ENCODE data around the gene EYS.

Gene EYS

DNA sequence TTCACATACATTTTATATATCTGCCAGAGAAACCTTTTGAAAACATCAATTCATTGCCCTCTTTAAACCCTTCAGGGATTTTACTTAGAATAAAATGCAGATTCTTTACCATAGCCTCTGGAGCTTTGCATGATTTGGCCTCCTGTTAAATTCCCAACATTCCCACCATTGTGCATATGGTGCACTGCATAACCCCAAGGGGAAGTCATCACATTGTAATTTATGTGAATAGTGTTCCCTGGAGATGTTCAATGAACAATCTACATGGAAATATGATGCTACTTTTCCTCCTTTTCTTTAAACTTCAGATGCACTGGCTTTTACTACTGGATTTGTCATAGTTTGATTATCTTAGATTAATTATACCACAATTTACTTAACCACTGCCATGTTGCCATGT, 1976.7 kb downstream of the EYS start:
- H3K9me3 ChIP-seq (ENCODE audit: low read length) = no peaks in the 10 kb centered on the region
- H3K4me1 ChIP-seq (ENCODE audit: insufficient read depth, low read length) = no peaks in the 10 kb centered on the region
- no peak overlapping the region for H3K4me3 ChIP-seq (ENCODE audit: low read length)
- H3K36me3 ChIP-seq (ENCODE audit: insufficient read depth, low read length) = no peaks in the 10 kb centered on the region
- H3K27me3 ChIP-seq (ENCODE audit: insufficient read depth, low read length) = no peaks in the 10 kb centered on the region
- no peak overlapping the region for H2AFZ ChIP-seq (ENCODE audit: low read depth, low read length)

DNA sequence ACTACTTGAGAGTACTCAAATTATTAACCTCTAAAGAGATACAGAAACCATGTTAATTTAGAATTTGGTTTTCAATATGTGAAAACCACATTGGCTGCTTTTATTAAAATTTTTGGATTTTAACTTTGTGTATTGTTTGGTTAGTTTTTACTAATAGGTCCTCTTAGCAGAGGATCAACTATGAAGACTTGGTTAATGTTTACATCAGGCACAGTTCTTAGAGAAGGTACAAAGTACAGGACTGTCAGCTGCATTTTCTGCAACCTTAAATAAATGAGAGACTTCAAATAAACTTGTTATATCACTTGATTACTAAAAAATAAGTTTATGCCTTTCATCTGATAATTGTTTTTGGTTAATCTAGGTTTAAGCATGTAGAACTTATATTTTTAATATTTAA, 1982.3 kb downstream of the EYS start:
- H2AFZ ChIP-seq (ENCODE audit: low read depth, low read length) = no peak overlapping the region
- H3K36me3 ChIP-seq (ENCODE audit: insufficient read depth, low read length) = no peaks in the 10 kb centered on the region
- no peaks in the 10 kb centered on the region for H3K27me3 ChIP-seq (ENCODE audit: insufficient read depth, low read length)
- H3K9me3 ChIP-seq (ENCODE audit: low read length) = no peaks in the 10 kb centered on the region
- no peak overlapping the region for H3K4me3 ChIP-seq (ENCODE audit: low read length)
- H3K4me1 ChIP-seq (ENCODE audit: insufficient read depth, low read length) = no peaks in the 10 kb centered on the region

DNA sequence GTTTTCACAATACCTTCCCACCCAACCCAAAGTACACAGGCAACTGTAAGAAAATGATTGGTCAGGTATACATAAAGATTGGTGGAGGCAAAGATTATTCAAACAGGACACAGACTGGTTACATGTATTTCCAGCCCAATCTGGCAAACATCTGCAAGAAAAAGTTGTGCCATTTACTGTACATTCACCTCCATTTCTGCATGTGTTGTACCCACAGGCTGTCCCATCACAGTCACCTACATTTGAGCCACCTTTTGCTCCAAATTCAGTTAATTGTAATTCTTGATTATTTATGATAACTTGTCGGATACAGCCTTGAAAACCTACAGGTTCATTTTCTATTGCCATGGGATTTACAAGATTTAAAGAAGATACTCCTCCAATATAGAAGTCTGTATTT, 1985.8 kb downstream of the EYS start:
- Histone ChIP-seq H3K9me3 (ENCODE audit: low read length) (no peaks in the 10 kb centered on the region), H3K36me3 (ENCODE audit: insufficient read depth, low read length) (peaks cover under 1% of the 10 kb centered on the region), H2AFZ (ENCODE audit: low read depth, low read length) (no peak overlapping the region), H3K27me3 (ENCODE audit: insufficient read depth, low read length) (no peaks in the 10 kb centered on the region), H3K4me1 (ENCODE audit: insufficient read depth, low read length) (no peaks in the 10 kb centered on the region), H3K4me3 (ENCODE audit: low read length) (no peak overlapping the region)

DNA sequence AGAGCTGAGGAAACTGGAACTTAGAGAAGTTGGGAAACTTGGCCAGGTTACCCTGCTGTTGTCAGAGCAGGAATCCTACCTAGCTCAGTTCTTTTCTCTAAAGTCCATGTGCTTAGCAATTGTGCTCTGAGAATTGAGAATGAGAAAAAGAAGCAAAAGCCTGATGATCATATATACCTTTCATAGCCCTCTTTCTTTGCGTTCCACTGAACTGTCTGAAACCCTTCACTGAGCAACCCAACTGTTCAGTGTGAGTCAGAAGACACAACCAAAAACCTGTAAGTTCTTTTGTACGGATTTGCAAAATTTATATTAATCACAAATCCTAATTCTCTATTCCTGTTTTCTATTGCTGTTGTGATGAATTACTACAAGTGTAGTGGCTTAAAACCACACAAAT, 1990.9 kb downstream of the EYS start:
- Histone ChIP-seq H3K9me3 (ENCODE audit: low read length) (no peaks in the 10 kb centered on the region), H3K4me1 (ENCODE audit: insufficient read depth, low read length) (no peaks in the 10 kb centered on the region), H3K4me3 (ENCODE audit: low read length) (no peak overlapping the region), H3K36me3 (ENCODE audit: insufficient read depth, low read length) (peaks cover 31% of the 10 kb centered on the region), H3K27me3 (ENCODE audit: insufficient read depth, low read length) (no peaks in the 10 kb centered on the region), H2AFZ (ENCODE audit: low read depth, low read length) (no peak overlapping the region)

DNA sequence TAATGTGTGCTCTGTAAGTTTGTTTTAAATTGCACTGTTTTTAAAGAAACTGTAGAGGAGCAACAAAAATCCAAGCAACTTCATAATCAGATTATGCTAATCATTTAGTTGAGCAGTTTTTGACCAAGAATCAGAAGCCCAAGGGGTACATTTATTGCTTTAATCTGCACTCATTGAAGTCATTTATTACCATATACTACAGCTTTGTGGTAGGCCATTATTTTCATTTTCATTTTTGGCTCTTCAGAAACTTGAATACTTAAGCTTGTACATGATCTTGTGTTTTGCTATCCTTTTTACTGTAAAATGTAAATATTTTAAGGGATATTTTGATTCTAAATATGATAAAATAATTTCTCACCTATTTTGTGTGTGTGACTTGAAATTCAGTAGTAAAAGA, 1992.9 kb downstream of the EYS start:
- no peaks in the 10 kb centered on the region for H3K9me3 ChIP-seq (ENCODE audit: low read length)
- H3K36me3 ChIP-seq (ENCODE audit: insufficient read depth, low read length) = peaks cover 50% of the 10 kb centered on the region
- no peaks in the 10 kb centered on the region for H3K27me3 ChIP-seq (ENCODE audit: insufficient read depth, low read length)
- no peak overlapping the region for H3K4me3 ChIP-seq (ENCODE audit: low read length)
- no peak overlapping the region for H2AFZ ChIP-seq (ENCODE audit: low read depth, low read length)
- no peaks in the 10 kb centered on the region for H3K4me1 ChIP-seq (ENCODE audit: insufficient read depth, low read length)

DNA sequence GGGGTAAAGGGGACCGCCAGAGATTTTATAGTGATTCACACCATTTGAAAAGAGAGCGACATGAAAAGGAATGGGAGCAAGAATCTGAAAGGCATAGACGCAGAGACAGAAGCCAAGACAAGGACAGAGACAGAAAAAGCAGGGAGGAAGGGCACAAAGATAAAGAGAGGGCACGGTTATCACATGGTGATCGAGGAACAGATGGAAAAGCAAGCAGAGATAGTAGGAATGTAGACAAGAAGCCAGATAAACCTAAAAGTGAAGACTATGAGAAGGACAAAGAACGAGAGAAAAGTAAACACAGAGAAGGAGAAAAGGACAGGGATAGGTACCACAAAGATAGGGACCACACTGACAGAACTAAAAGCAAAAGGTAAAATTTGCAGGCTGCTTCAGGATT, 1993.7 kb downstream of the EYS start:
- no peak overlapping the region for H2AFZ ChIP-seq (ENCODE audit: low read depth, low read length)
- H3K36me3 ChIP-seq (ENCODE audit: insufficient read depth, low read length) = peaks cover 54% of the 10 kb centered on the region
- H3K4me3 ChIP-seq (ENCODE audit: low read length) = no peak overlapping the region
- no peaks in the 10 kb centered on the region for H3K27me3 ChIP-seq (ENCODE audit: insufficient read depth, low read length)
- no peaks in the 10 kb centered on the region for H3K4me1 ChIP-seq (ENCODE audit: insufficient read depth, low read length)
- no peaks in the 10 kb centered on the region for H3K9me3 ChIP-seq (ENCODE audit: low read length)

DNA sequence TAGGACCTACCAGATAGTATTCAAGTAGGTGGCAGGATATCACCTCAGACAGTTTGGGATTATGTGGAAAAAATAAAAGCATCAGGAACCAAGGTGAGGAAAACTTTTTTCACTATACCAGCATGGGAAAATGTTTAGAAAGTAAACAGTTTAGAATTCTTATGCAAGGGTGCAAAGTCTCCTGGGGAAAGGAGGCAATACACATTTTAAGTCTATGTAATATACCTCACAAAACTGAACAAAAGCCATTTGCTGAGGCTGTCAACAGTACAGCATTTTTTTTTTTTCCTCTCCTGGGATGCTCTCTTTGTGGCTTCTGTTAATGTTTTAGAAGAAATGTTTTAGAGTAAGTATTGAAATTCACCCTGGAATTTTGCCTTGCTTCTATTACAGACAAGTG, 1997.9 kb downstream of the EYS start:
- H2AFZ ChIP-seq (ENCODE audit: low read depth, low read length) = no peak overlapping the region
- no peaks in the 10 kb centered on the region for H3K27me3 ChIP-seq (ENCODE audit: insufficient read depth, low read length)
- no peaks in the 10 kb centered on the region for H3K4me1 ChIP-seq (ENCODE audit: insufficient read depth, low read length)
- H3K4me3 ChIP-seq (ENCODE audit: low read length) = no peak overlapping the region
- peaks cover 77% of the 10 kb centered on the region for H3K36me3 ChIP-seq (ENCODE audit: insufficient read depth, low read length)
- no peaks in the 10 kb centered on the region for H3K9me3 ChIP-seq (ENCODE audit: low read length)

DNA sequence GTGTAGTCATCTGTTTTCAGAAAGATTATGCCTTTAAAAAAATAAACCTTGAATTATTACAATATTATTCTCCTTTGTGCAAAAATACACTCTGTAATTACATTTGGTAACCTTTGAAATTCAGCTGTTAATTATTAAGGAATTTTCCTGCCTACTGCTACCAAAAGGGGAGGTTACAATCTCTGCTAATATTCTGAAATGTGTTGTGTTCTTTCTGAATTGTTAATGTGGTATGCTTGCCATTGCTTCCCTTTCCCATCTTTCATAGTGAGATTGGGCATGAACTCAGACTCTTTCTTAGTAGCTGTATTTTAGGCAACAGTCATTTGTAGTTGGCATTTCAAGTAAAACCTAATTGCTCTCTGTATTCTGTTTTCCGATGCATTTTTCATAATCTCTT, 1998.4 kb downstream of the EYS start:
- Histone ChIP-seq H3K4me1 (ENCODE audit: insufficient read depth, low read length) (no peaks in the 10 kb centered on the region), H3K4me3 (ENCODE audit: low read length) (no peak overlapping the region), H3K27me3 (ENCODE audit: insufficient read depth, low read length) (no peaks in the 10 kb centered on the region), H3K9me3 (ENCODE audit: low read length) (no peaks in the 10 kb centered on the region), H3K36me3 (ENCODE audit: insufficient read depth, low read length) (peaks cover 80% of the 10 kb centered on the region), H2AFZ (ENCODE audit: low read depth, low read length) (no peak overlapping the region)

DNA sequence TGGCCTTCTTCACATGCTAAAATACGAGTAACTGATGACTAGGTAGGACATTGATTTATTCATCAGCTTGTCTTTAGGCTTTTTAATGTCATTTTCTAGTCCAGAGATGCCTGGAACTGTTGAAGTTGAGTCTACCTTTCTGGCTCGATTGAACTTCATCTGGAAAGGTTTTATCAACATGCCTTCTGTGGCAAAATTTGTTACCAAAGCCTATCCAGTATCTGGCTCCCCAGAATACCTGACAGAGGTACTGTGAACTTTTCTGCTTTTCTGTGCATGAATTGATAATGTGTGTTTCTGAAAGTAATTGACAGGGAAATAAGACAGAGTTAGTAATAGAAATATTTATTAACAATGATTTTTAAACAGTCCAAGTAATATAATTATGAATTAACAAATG, 2000.4 kb downstream of the EYS start:
- no peak overlapping the region for H2AFZ ChIP-seq (ENCODE audit: low read depth, low read length)
- no peaks in the 10 kb centered on the region for H3K4me1 ChIP-seq (ENCODE audit: insufficient read depth, low read length)
- no peaks in the 10 kb centered on the region for H3K9me3 ChIP-seq (ENCODE audit: low read length)
- no peak overlapping the region for H3K4me3 ChIP-seq (ENCODE audit: low read length)
- no peaks in the 10 kb centered on the region for H3K27me3 ChIP-seq (ENCODE audit: insufficient read depth, low read length)
- H3K36me3 ChIP-seq (ENCODE audit: insufficient read depth, low read length) = peaks cover 71% of the 10 kb centered on the region

DNA sequence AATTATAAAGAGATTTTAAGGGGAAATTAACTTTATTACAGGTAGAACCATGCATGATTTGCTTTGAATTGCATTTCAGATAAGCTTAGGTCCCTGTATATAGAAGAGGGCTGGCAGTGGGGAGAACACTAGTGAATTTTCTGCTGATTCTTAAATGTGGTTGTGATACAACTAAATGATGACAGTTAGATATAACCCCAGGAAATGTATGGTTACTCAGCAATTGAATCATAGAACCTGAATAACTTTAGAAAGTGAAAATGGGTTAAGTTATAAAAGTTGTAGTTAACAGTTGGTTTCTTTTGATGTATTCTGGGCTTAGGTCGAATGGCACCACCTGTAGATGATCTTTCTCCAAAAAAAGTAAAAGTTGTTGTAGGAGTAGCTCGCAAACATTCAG, 2001.3 kb downstream of the EYS start:
- no peaks in the 10 kb centered on the region for H3K9me3 ChIP-seq (ENCODE audit: low read length)
- no peaks in the 10 kb centered on the region for H3K4me1 ChIP-seq (ENCODE audit: insufficient read depth, low read length)
- H2AFZ ChIP-seq (ENCODE audit: low read depth, low read length) = no peak overlapping the region
- peaks cover 70% of the 10 kb centered on the region for H3K36me3 ChIP-seq (ENCODE audit: insufficient read depth, low read length)
- no peaks in the 10 kb centered on the region for H3K27me3 ChIP-seq (ENCODE audit: insufficient read depth, low read length)
- H3K4me3 ChIP-seq (ENCODE audit: low read length) = no peak overlapping the region

DNA sequence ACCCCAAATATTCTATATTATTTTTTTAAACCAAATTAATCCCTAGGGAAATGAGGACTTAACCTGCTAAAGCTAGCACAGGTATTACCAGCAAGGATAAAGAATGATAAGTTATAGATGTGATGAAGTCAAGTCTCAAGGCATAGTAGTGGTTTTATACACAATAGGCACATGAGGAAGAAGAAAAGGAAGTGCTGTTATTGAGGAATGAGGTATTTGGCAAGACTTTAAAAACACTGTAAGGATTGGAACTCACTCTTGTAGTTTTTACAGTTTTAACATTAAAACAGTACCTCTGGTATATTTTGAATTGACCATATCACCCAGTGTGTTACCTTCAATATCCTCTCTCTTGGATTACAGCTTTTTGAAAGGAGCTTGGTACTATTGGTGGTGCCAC, 2016.8 kb downstream of the EYS start:
- H3K36me3 ChIP-seq (ENCODE audit: insufficient read depth, low read length) = peaks cover 33% of the 10 kb centered on the region
- no peak overlapping the region for H2AFZ ChIP-seq (ENCODE audit: low read depth, low read length)
- no peaks in the 10 kb centered on the region for H3K27me3 ChIP-seq (ENCODE audit: insufficient read depth, low read length)
- H3K4me3 ChIP-seq (ENCODE audit: low read length) = no peak overlapping the region
- H3K4me1 ChIP-seq (ENCODE audit: insufficient read depth, low read length) = no peaks in the 10 kb centered on the region
- H3K9me3 ChIP-seq (ENCODE audit: low read length) = no peaks in the 10 kb centered on the region

DNA sequence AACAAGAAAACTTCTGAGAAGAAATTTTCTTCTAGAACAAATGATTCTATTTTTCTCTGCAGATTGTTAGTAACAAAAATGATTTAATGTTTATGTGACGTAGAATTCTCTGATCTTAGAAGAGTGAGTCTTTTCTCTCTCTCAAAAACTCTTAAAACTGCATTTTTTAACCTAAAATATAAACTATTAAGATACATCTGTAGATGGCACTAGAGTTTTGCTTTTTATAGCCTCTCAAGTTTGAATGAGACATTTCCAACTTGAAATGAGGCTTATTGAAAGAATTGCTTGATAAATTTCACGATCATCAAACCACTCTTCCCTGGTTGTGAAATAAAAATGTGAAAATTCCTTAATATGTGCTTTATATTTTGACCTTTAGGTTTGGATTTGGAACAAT, 2017.6 kb downstream of the EYS start:
- no peak overlapping the region for H3K4me3 ChIP-seq (ENCODE audit: low read length)
- H3K27me3 ChIP-seq (ENCODE audit: insufficient read depth, low read length) = no peaks in the 10 kb centered on the region
- no peaks in the 10 kb centered on the region for H3K4me1 ChIP-seq (ENCODE audit: insufficient read depth, low read length)
- H3K9me3 ChIP-seq (ENCODE audit: low read length) = no peaks in the 10 kb centered on the region
- peaks cover 36% of the 10 kb centered on the region for H3K36me3 ChIP-seq (ENCODE audit: insufficient read depth, low read length)
- no peak overlapping the region for H2AFZ ChIP-seq (ENCODE audit: low read depth, low read length)

DNA sequence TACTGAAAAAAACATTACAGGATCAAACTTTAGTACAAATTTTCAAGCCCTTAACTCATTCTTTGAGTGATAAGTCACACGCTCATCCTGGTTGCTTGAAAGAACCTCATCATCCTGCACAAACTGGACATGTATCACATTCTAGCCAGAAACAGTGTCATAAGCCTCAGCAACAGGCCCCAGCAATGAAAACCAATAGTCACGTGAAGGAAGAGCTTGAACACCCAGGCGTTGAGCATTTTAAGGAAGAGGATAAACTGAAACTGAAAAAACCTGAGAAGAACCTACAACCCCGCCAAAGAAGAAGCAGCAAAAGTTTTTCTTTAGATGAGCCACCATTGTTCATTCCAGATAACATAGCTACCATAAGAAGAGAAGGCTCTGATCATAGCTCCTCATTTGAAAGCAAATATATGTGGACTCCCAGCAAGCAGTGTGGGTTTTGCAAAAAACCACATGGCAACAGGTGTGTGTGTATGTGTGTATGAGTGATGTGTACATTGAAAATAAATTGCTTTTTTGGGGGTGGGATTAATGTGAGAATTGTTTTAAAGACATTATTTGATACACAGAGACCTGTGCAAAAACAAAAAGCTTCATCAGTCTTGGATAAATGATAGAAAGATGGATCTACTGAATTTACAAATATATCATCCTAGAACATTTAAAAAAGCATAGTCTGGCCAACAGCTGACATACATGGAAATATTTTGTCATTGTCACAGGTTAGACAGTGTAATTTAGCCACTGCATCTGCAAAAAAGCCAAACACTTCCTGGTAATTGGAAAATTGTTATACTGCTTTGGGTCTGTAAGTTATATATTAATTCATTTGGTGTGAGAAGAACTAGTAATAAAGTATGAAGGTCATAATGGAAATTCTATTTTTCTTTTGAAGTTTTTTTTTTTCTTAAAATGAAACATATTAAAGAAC, 2021.3 kb downstream of the EYS start:
- no peak overlapping the region for H2AFZ ChIP-seq (ENCODE audit: low read depth, low read length)
- H3K27me3 ChIP-seq (ENCODE audit: insufficient read depth, low read length) = no peaks in the 10 kb centered on the region
- no peaks in the 10 kb centered on the region for H3K4me1 ChIP-seq (ENCODE audit: insufficient read depth, low read length)
- peaks cover 35% of the 10 kb centered on the region for H3K36me3 ChIP-seq (ENCODE audit: insufficient read depth, low read length)
- no peak overlapping the region for H3K4me3 ChIP-seq (ENCODE audit: low read length)
- no peaks in the 10 kb centered on the region for H3K9me3 ChIP-seq (ENCODE audit: low read length)

DNA sequence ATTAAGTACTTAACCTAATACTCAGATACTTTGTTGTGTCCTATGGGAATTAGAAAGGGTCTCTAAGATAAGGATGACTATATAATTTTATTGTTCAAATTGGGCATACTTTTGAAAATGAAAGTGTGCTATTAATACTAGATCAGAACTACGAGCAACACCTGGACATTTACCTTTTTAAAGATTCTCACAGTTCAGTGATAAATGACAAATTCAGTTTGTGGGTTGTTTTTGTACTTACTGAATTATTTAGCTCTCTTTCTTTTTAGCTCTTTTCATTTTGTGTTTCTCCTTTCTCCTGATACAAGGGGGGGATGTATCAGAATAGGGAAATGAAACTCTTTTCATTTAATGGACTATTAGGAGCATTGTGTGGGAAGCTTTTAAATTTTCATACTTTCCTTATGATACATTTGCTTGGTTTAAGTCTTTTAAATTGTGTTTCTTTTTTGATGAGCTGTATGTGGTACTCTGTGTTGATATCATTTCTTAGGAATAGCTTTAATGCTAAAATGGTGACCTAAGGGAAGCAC, 2023.9 kb downstream of the EYS start:
- H3K4me1 ChIP-seq (ENCODE audit: insufficient read depth, low read length) = no peaks in the 10 kb centered on the region
- H3K9me3 ChIP-seq (ENCODE audit: low read length) = no peaks in the 10 kb centered on the region
- H2AFZ ChIP-seq (ENCODE audit: low read depth, low read length) = no peak overlapping the region
- peaks cover 41% of the 10 kb centered on the region for H3K36me3 ChIP-seq (ENCODE audit: insufficient read depth, low read length)
- no peak overlapping the region for H3K4me3 ChIP-seq (ENCODE audit: low read length)
- no peaks in the 10 kb centered on the region for H3K27me3 ChIP-seq (ENCODE audit: insufficient read depth, low read length)
